HEK293T (cell line): Measurements from ENCODE around the gene TMEM229B.

ENCODE experiments used
- CTCF ChIA-PET: fragments of 350-600 bp; formaldehyde crosslinking; extraction: SDS; loops from one replicate; lab custom pipeline; 2021; ENCODE audit warnings: antibody characterized with exemption, inconsistent platforms; lab: Yijun Ruan, JAX
- POLR2A ChIA-PET: fragments of 350-600 bp; formaldehyde crosslinking; extraction: SDS; loops from one replicate; lab custom pipeline; 2020; ENCODE audit warnings: antibody characterized with exemption, inconsistent platforms; lab: Yijun Ruan, JAX
- DNase-seq: peaks from one replicate; pipeline ENCODE4 v3.0.0; 2012; ENCODE audit warnings: mixed read lengths; ENCODE audit errors: extremely low spot score
- ARNT ChIP-seq: fragments of 450-650 bp; IDR thresholded peaks from 2 replicates; pipeline ENCODE4 v1.6.1; 2017; ENCODE audit warnings: mild to moderate bottlenecking
- BHLHE40 ChIP-seq: fragments of 450-650 bp; IDR thresholded peaks from 2 replicates; pipeline ENCODE4 v1.6.1; 2016; ENCODE audit warnings: mild to moderate bottlenecking, moderate library complexity, borderline replicate concordance
- CTBP1 ChIP-seq: fragments of 450-650 bp; IDR thresholded peaks from 2 replicates; pipeline ENCODE4 v1.6.1; 2016; ENCODE audit warnings: borderline replicate concordance
- ELF4 ChIP-seq: fragments of 450-650 bp; IDR thresholded peaks from 2 replicates; pipeline ENCODE4 v1.6.1; 2017; ENCODE audit warnings: antibody characterized with exemption
- FOXA1 ChIP-seq: fragments of 450-650 bp; IDR thresholded peaks from 2 replicates; pipeline ENCODE4 v1.6.1; 2016; ENCODE audit warnings: mild to moderate bottlenecking
- FOXK2 ChIP-seq: fragments of 450-650 bp; IDR thresholded peaks from 2 replicates; pipeline ENCODE4 v1.6.1; 2016; ENCODE audit warnings: mild to moderate bottlenecking
- FOXM1 ChIP-seq: fragments of 450-650 bp; IDR thresholded peaks from 2 replicates; pipeline ENCODE4 v1.6.1; 2017; ENCODE audit warnings: mild to moderate bottlenecking, borderline replicate concordance
- HDGF ChIP-seq: fragments of 450-650 bp; IDR thresholded peaks from 2 replicates; pipeline ENCODE4 v1.6.1; 2017; ENCODE audit warnings: antibody characterized with exemption, borderline replicate concordance
- L3MBTL2 ChIP-seq: fragments of 450-650 bp; conservative IDR thresholded peaks from 2 replicates; pipeline ENCODE4 v1.6.1; 2016; ENCODE audit warnings: mild to moderate bottlenecking
- LEF1 ChIP-seq: fragments of 450-650 bp; IDR thresholded peaks from 2 replicates; pipeline ENCODE4 v1.6.1; 2017; ENCODE audit warnings: mild to moderate bottlenecking, borderline replicate concordance
- NFRKB ChIP-seq: fragments of 450-650 bp; IDR thresholded peaks from 2 replicates; pipeline ENCODE4 v1.6.1; 2016; ENCODE audit warnings: mild to moderate bottlenecking, moderate library complexity
- SP1 ChIP-seq: fragments of 450-650 bp; IDR thresholded peaks from 2 replicates; pipeline ENCODE4 v1.6.1; 2017
- SUZ12 ChIP-seq: fragments of 450-650 bp; IDR thresholded peaks from 2 replicates; pipeline ENCODE4 v1.6.1; 2016; ENCODE audit warnings: mild to moderate bottlenecking
- TARDBP ChIP-seq: fragments of 450-650 bp; IDR thresholded peaks from 2 replicates; pipeline ENCODE4 v1.6.1; 2016
- ZNF384 ChIP-seq: fragments of 450-650 bp; IDR thresholded peaks from 2 replicates; pipeline ENCODE4 v1.6.1; 2016
- TF ChIP-seq, protein P1 (sequence below): fragments of 450-650 bp; IDR thresholded peaks from 2 replicates; pipeline ENCODE4 v1.6.1; 2016

The TMEM229B gene

GRCh38 chr14:67442139-67442906 lies 46.2 kb downstream of the TMEM229B start:
- POLR2A ChIA-PET, result no interaction called here
- CTCF ChIA-PET, result interaction anchor here (0.5 kb wide), 1 partner anchor 276 kb away, joined by 3 read pairs; no protein-coding TSS in a partner anchor
- TF ChIP-seq ARNT, result no peak
- no peak for TF ChIP-seq ELF4
- DNase-seq, result no peak

DNA sequence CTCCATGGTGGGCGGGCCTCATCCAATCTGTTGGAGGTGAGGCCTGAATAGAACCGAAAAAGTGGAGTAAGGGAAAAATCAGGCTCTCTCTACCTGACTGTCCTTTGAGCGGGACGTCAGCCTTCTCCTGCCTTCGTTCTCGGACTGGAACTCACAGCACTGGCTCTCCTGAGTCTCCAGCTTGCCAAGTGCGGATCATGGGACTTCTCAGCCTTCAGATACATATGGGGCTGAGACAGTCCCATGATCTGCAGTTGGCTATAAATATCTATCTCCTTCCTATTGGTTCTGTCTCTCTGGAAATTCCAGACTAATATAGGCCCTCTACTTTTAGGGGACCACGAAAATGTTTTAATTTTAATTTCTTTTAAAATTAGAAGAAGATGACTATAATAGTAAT lies 46.8 kb downstream of the TMEM229B start:
- POLR2A ChIA-PET, result no interaction called here
- CTCF ChIA-PET, result no interaction called here
- DNase-seq, result no peak
- no peak for TF ChIP-seq FOXA1
- no peak for TF ChIP-seq NFRKB
- TF ChIP-seq TARDBP, result no peak
- no peak for TF ChIP-seq BHLHE40
- TF ChIP-seq, protein P1, sequence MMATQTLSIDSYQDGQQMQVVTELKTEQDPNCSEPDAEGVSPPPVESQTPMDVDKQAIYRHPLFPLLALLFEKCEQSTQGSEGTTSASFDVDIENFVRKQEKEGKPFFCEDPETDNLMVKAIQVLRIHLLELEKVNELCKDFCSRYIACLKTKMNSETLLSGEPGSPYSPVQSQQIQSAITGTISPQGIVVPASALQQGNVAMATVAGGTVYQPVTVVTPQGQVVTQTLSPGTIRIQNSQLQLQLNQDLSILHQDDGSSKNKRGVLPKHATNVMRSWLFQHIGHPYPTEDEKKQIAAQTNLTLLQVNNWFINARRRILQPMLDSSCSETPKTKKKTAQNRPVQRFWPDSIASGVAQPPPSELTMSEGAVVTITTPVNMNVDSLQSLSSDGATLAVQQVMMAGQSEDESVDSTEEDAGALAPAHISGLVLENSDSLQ, result no peak
- no peak for TF ChIP-seq FOXK2
- TF ChIP-seq SUZ12, result no peak
- no peak for TF ChIP-seq CTBP1
- no peak for TF ChIP-seq FOXM1
- no peak for TF ChIP-seq ELF4
- TF ChIP-seq ZNF384, result no peak

DNA sequence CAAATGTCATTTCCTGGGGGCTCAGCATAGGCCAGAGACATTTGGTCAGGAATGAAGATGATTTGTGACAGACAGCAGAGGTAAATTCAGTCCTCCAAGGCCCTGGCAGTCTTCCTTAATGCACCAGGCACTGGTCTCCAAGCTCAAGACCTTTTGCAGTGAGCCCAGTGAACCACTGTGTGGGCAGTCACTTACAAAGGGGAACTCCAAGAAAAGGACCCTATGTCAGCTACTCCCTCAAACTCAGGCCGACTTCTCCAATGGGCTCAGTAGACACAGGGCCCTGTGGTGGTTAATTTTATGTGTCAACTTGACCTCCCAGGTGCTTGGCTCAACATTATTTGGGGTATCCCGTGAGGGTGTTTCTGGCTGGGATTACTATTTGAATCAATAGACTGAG lies 47.3 kb downstream of the TMEM229B start:
- CTCF ChIA-PET, result no interaction called here
- POLR2A ChIA-PET, result no interaction called here
- no peak for DNase-seq
- TF ChIP-seq ARNT (no peak), SP1 (no peak), TARDBP (no peak), ZNF384 (no peak), FOXA1 (no peak), BHLHE40 (no peak), FOXM1 (no peak), HDGF (no peak), L3MBTL2 (no peak), FOXK2 (no peak), ELF4 (no peak), NFRKB (no peak), LEF1 (no peak), CTBP1 (no peak), SUZ12 (no peak)
- TF ChIP-seq, protein P1, result no peak

DNA sequence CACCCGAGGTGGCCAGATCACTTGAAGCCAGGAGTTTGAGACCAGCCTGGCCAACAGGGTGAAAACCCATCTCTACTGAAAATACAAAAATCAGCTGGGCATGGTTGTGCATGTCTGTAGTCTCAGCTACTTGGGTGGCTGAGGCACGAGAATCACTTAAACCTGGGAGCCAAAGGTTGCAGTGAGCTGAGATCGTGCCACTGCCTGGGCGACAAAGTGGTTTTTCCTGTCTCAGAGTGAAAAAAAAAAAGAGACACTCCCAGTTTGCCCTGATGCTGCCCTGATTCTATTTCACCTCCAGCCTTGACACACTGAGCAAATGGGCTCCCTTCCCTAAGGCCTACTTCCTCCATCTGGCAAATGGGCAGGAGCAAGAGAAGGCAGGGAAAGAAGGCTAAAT lies 48.0 kb downstream of the TMEM229B start:
- no peak for DNase-seq
- CTCF ChIA-PET, result interaction anchor here (1.9 kb wide), 1 partner anchor 13 kb away, joined by 9 read pairs; no protein-coding TSS in a partner anchor
- TF ChIP-seq LEF1, result no peak
- TF ChIP-seq FOXM1, result no peak
- TF ChIP-seq ELF4, result no peak
- no peak for TF ChIP-seq FOXK2
- TF ChIP-seq ARNT, result no peak
- TF ChIP-seq, protein P1, result no peak
- no peak for TF ChIP-seq L3MBTL2
- no peak for TF ChIP-seq TARDBP
- TF ChIP-seq CTBP1, result no peak
- TF ChIP-seq SUZ12, result no peak
- TF ChIP-seq BHLHE40, result no peak
- TF ChIP-seq FOXA1, result no peak
- TF ChIP-seq ZNF384, result no peak
- no peak for TF ChIP-seq HDGF
- no peak for TF ChIP-seq SP1
- no peak for TF ChIP-seq NFRKB
- POLR2A ChIA-PET, result no interaction called here

- TF ChIP-seq HDGF, result no peak
- TF ChIP-seq ELF4, result no peak
- TF ChIP-seq FOXK2, result no peak
- DNase-seq, result no peak
- ChIA-PET POLR2A (no interaction called here), CTCF (interaction anchor here (0.7 to 1.9 kb wide), 2 partner anchors 12 to 132 kb away, joined by 3 to 9 read pairs; no protein-coding TSS in a partner anchor)
These were observed 49.6 kb downstream of the TMEM229B start for GRCh38 chr14:67438969-67439368.
